ENCODE results near the gene TRIM36.

DNA sequence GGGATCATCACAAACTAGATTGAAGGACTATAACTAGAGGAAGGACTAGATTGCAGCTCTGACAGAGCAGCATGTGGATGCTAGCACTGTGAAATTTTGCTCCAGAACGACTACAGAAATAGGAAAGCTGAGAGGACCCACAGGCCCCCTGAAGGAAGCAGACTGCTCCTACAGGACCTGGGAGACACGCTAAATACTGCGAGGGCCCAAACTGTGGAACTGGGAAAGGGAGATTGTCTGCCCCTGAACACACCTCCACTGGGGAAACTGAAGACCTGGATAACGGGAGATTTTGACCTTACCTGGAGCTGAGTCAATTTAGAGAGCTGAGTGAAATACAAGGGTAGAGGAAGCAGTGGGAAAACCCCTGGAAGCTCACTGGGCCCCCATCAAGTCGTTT lies 19.2 kb downstream of the TRIM36 start:
- TF ChIP-seq, protein P1, sequence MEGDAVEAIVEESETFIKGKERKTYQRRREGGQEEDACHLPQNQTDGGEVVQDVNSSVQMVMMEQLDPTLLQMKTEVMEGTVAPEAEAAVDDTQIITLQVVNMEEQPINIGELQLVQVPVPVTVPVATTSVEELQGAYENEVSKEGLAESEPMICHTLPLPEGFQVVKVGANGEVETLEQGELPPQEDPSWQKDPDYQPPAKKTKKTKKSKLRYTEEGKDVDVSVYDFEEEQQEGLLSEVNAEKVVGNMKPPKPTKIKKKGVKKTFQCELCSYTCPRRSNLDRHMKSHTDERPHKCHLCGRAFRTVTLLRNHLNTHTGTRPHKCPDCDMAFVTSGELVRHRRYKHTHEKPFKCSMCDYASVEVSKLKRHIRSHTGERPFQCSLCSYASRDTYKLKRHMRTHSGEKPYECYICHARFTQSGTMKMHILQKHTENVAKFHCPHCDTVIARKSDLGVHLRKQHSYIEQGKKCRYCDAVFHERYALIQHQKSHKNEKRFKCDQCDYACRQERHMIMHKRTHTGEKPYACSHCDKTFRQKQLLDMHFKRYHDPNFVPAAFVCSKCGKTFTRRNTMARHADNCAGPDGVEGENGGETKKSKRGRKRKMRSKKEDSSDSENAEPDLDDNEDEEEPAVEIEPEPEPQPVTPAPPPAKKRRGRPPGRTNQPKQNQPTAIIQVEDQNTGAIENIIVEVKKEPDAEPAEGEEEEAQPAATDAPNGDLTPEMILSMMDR (IDR thresholded peaks at IDR 0.05): no peak
- TF ChIP-seq TP53 (CRISPR knock-in tag; IDR thresholded peaks at IDR 0.05) (no peak), POLR2A (IDR thresholded peaks at IDR 0.05; ENCODE audit: low read length) (no peak)
